ENCODE results near the gene KLHL12. TPM values are rescaled to one million over a fixed set of nuclear protein-coding genes. Genes with fewer than 3 reads are reported as not detected.

The KLHL12 gene
- total RNA-seq, 4 donors from 2014 or later, result 14.1 to 23.0 (median 21.5) TPM

- TF ChIP-seq CTCF (IDR thresholded peaks at IDR 0.05) (no peak), EP300 (IDR thresholded peaks at IDR 0.05) (no peak), POLR2A (IDR thresholded peaks at IDR 0.05) (no peak)
- Histone ChIP-seq H3K9me3 (no peaks in the 10 kb centered on the region), H3K27me3 (no peaks in the 10 kb centered on the region), H3K4me3 (no peak overlapping the region), H3K36me3 (no peaks in the 10 kb centered on the region), H3K4me1 (no peaks in the 10 kb centered on the region), H3K27ac (no peak overlapping the region)
- no peak for ATAC-seq
- WGBS, 2 donors (ENCODE audit: low coverage in 1 of 2), result 88 to 91% methylated on average over 4 to 5 of the region's 7 CpGs
These were observed 76.3 kb downstream of the KLHL12 start for GRCh38 chr1:202850593-202851362.

- TF ChIP-seq CTCF (IDR thresholded peaks at IDR 0.05) (no peak), POLR2AphosphoS5 (IDR thresholded peaks at IDR 0.05) (no peak), POLR2A (IDR thresholded peaks at IDR 0.05) (no peak), EP300 (IDR thresholded peaks at IDR 0.05) (no peak)
- Histone ChIP-seq H3K4me3 (no peak overlapping the region), H3K27ac (no peak overlapping the region), H3K4me1 (no peaks in the 10 kb centered on the region), H3K9me3 (no peaks in the 10 kb centered on the region), H3K36me3 (no peaks in the 10 kb centered on the region), H3K27me3 (no peaks in the 10 kb centered on the region)
- 72% methylated on average over 2 of the region's 2 CpGs; no CpG with 5 or more reads in 1 of the 2 donors for WGBS, 2 donors (ENCODE audit: low coverage in 1 of 2)
- ATAC-seq, result no peak
These were observed 78.9 kb downstream of the KLHL12 start for GRCh38 chr1:202848191-202848542.

- Histone ChIP-seq H3K36me3 (no peaks in the 10 kb centered on the region), H3K27ac (no peak overlapping the region), H3K27me3 (no peaks in the 10 kb centered on the region), H3K4me1 (no peaks in the 10 kb centered on the region), H3K4me3 (no peak overlapping the region), H3K9me3 (no peaks in the 10 kb centered on the region)
- TF ChIP-seq EP300 (IDR thresholded peaks at IDR 0.05) (no peak), CTCF (IDR thresholded peaks at IDR 0.05) (no peak), POLR2A (IDR thresholded peaks at IDR 0.05) (no peak), POLR2AphosphoS5 (IDR thresholded peaks at IDR 0.05) (no peak)
- WGBS, 2 donors (ENCODE audit: low coverage in 1 of 2), result 48 to 68% methylated on average over 3 to 6 of the region's 6 CpGs
- no peak for ATAC-seq
These were observed 82.1 kb downstream of the KLHL12 start for GRCh38 chr1:202844935-202845334.

- no peak for TF ChIP-seq POLR2AphosphoS5 (IDR thresholded peaks at IDR 0.05)
- no peaks in the 10 kb centered on the region for H3K4me1 ChIP-seq
- H3K27me3 ChIP-seq, result no peaks in the 10 kb centered on the region
- ATAC-seq, result no peak
- 80 to 95% methylated on average over 1 to 4 of the region's 5 CpGs for WGBS, 2 donors (ENCODE audit: low coverage in 1 of 2)
- no peak overlapping the region for H3K27ac ChIP-seq
- no peaks in the 10 kb centered on the region for H3K9me3 ChIP-seq
- no peaks in the 10 kb centered on the region for H3K36me3 ChIP-seq
- H3K4me3 ChIP-seq, result no peak overlapping the region
These were observed 82.8 kb downstream of the KLHL12 start for GRCh38 chr1:202844259-202844658.

- no peak for ATAC-seq
These were observed 84.0 kb downstream of the KLHL12 start for GRCh38 chr1:202843081-202843480.

More at GRCh38 chr1:202843081-202843480, 84.0 kb downstream of the KLHL12 start:
- Histone ChIP-seq H3K4me3 (no peak overlapping the region), H3K27ac (no peak overlapping the region), H3K4me1 (no peaks in the 10 kb centered on the region), H3K9me3 (no peaks in the 10 kb centered on the region), H3K36me3 (no peaks in the 10 kb centered on the region), H3K27me3 (no peaks in the 10 kb centered on the region)
- 58 to 59% methylated on average over 6 to 10 of the region's 11 CpGs for whole genome bisulfite sequencing, 2 donors (ENCODE audit: low coverage in 1 of 2)
- TF ChIP-seq POLR2A (IDR thresholded peaks at IDR 0.05) (no peak), POLR2AphosphoS5 (IDR thresholded peaks at IDR 0.05) (no peak), EP300 (IDR thresholded peaks at IDR 0.05) (no peak), CTCF (IDR thresholded peaks at IDR 0.05) (no peak)

Small RNA genes lying within 50 kb of the gene (small RNA-seq; reads per million reads assigned to genes)
- 0 reads per million in 4 donors for gene RF00019

Other genes starting within 250 kb of the KLHL12 start
- gene SYT2, start 216.8 kb downstream of the KLHL12 start, total RNA-seq, result under 1 TPM in 2 of 4 donors, not detected in 2; 0.23 to 0.59 TPM
- gene KDM5B, start 118.8 kb downstream of the KLHL12 start, total RNA-seq, result 10 to 100 TPM; 29.2 to 41.4 (median 34.8) TPM
- gene PCAT6, start 116.3 kb downstream of the KLHL12 start, total RNA-seq, result not detected
- 1 to 10 TPM; 4.7 to 7.3 (median 6.1) TPM for gene RABIF, start 38.1 kb downstream of the KLHL12 start, total RNA-seq
- gene ADIPOR1, start 31.1 kb upstream of the KLHL12 start, total RNA-seq, result 10 to 100 TPM; 62.2 to 91.6 (median 68.7) TPM
- gene CYB5R1, start 40.0 kb upstream of the KLHL12 start, total RNA-seq, result 10 to 100 TPM; 37.3 to 51.0 (median 41.2) TPM
- gene TMEM183A, start 80.1 kb upstream of the KLHL12 start, total RNA-seq, result 100 to 1,000 TPM in 1 of 4 donors, 10 to 100 TPM in 3; 79.3 to 119 (median 90.0) TPM
- gene PPFIA4, start 99.3 kb upstream of the KLHL12 start, total RNA-seq, result 10 to 100 TPM in 1 of 4 donors, 1 to 10 TPM in 2, under 1 TPM in 1; 0.81 to 10.5 (median 1.7) TPM
- gene MYOG, start 158.8 kb upstream of the KLHL12 start, total RNA-seq, result under 1 TPM in 1 of 4 donors, not detected in 3; 0.35 TPM
- gene ADORA1, start 200.5 kb upstream of the KLHL12 start, total RNA-seq, result 1 to 10 TPM in 1 of 4 donors, under 1 TPM in 3; 0.16 to 2.7 (median 0.33) TPM
- not detected for gene MYBPH, start 248.6 kb upstream of the KLHL12 start, total RNA-seq

All from gastroesophageal sphincter (tissue), 4 donors.